Measurements from ENCODE around the gene EXOSC5.

The EXOSC5 gene

DNA sequence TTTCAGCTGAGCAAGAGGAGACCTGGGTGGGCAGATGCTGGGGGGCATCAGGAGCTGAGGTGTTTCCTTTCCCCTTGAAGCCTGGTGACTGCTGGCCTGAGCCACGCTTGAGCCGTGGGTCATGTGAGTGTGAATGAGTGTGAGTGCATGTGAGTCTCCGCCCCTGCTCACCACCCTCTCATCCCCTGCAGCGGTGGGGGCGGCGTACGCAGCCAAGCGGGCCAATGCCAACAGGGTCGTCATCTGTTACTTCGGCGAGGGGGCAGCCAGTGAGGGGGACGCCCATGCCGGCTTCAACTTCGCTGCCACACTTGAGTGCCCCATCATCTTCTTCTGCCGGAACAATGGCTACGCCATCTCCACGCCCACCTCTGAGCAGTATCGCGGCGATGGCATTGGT is 24.8 kb upstream of the EXOSC5 start:
- no peak overlapping the region for H2AFZ ChIP-seq (ENCODE audit: low read depth, low read length, severe bottlenecking)
- H3K27ac ChIP-seq (ENCODE audit: low read depth, low read length): no peak overlapping the region
- H3K9me2 ChIP-seq (replicated peaks; ENCODE audit: insufficient read depth, low read length): no peaks in the 10 kb centered on the region
- H4K20me1 ChIP-seq (ENCODE audit: low read depth, low read length): no peaks in the 10 kb centered on the region
- no peak overlapping the region for H3K9ac ChIP-seq (ENCODE audit: low read length)
- no peaks in the 10 kb centered on the region for H3K27me3 ChIP-seq (ENCODE audit: low read length)
- H3K4me3 ChIP-seq (ENCODE audit: insufficient read depth, low read length, poor library complexity, severe bottlenecking): no peak overlapping the region
- no peaks in the 10 kb centered on the region for H3F3A ChIP-seq (ENCODE audit: insufficient read depth)
- no peaks in the 10 kb centered on the region for H3K79me2 ChIP-seq (ENCODE audit: insufficient read depth, low read length)
- H3K36me3 ChIP-seq (ENCODE audit: low read length): no peaks in the 10 kb centered on the region
- no peaks in the 10 kb centered on the region for H3K9me3 ChIP-seq (ENCODE audit: insufficient read depth, low read length)
- TF ChIP-seq, protein P1, sequence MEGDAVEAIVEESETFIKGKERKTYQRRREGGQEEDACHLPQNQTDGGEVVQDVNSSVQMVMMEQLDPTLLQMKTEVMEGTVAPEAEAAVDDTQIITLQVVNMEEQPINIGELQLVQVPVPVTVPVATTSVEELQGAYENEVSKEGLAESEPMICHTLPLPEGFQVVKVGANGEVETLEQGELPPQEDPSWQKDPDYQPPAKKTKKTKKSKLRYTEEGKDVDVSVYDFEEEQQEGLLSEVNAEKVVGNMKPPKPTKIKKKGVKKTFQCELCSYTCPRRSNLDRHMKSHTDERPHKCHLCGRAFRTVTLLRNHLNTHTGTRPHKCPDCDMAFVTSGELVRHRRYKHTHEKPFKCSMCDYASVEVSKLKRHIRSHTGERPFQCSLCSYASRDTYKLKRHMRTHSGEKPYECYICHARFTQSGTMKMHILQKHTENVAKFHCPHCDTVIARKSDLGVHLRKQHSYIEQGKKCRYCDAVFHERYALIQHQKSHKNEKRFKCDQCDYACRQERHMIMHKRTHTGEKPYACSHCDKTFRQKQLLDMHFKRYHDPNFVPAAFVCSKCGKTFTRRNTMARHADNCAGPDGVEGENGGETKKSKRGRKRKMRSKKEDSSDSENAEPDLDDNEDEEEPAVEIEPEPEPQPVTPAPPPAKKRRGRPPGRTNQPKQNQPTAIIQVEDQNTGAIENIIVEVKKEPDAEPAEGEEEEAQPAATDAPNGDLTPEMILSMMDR (IDR thresholded peaks at IDR 0.05; ENCODE audit: insufficient read depth, low read length, poor library complexity, severe bottlenecking): no peak
- TF ChIP-seq EZH2phosphoT487 (conservative IDR thresholded peaks at IDR 0.05; ENCODE audit: low read length): no peak
- H3K4me2 ChIP-seq (ENCODE audit: low read depth, low read length, poor library complexity, severe bottlenecking): no peak overlapping the region

- Histone ChIP-seq H3K79me2 (ENCODE audit: insufficient read depth, low read length) (no peaks in the 10 kb centered on the region), H3K9me3 (ENCODE audit: insufficient read depth, low read length) (no peaks in the 10 kb centered on the region), H2AFZ (ENCODE audit: low read depth, low read length, severe bottlenecking) (no peak overlapping the region), H3K4me3 (ENCODE audit: insufficient read depth, low read length, poor library complexity, severe bottlenecking) (no peak overlapping the region), H3F3A (ENCODE audit: insufficient read depth) (no peaks in the 10 kb centered on the region), H4K20me1 (ENCODE audit: low read depth, low read length) (no peaks in the 10 kb centered on the region), H3K27ac (ENCODE audit: low read depth, low read length) (no peak overlapping the region), H3K9me2 (replicated peaks; ENCODE audit: insufficient read depth, low read length) (no peaks in the 10 kb centered on the region), H3K27me3 (ENCODE audit: low read length) (no peaks in the 10 kb centered on the region), H3K36me3 (ENCODE audit: low read length) (no peaks in the 10 kb centered on the region), H3K9ac (ENCODE audit: low read length) (no peak overlapping the region), H3K4me2 (ENCODE audit: low read depth, low read length, poor library complexity, severe bottlenecking) (no peak overlapping the region)
- no peak for TF ChIP-seq EZH2phosphoT487 (conservative IDR thresholded peaks at IDR 0.05; ENCODE audit: low read length)
- TF ChIP-seq, protein P1 (IDR thresholded peaks at IDR 0.05; ENCODE audit: insufficient read depth, low read length, poor library complexity, severe bottlenecking): no peak
Observed at GRCh38 chr19:41421314-41421713, 24.2 kb upstream of the EXOSC5 start.

GRCh38 chr19:41420101-41420880 is 23.1 kb upstream of the EXOSC5 start:
- Histone ChIP-seq H3K9me3 (ENCODE audit: insufficient read depth, low read length) (no peaks in the 10 kb centered on the region), H3K9me2 (replicated peaks; ENCODE audit: insufficient read depth, low read length) (no peaks in the 10 kb centered on the region), H3F3A (ENCODE audit: insufficient read depth) (no peaks in the 10 kb centered on the region), H3K4me2 (ENCODE audit: low read depth, low read length, poor library complexity, severe bottlenecking) (no peak overlapping the region), H3K36me3 (ENCODE audit: low read length) (no peaks in the 10 kb centered on the region), H3K9ac (ENCODE audit: low read length) (no peak overlapping the region), H2AFZ (ENCODE audit: low read depth, low read length, severe bottlenecking) (no peak overlapping the region), H3K79me2 (ENCODE audit: insufficient read depth, low read length) (no peaks in the 10 kb centered on the region), H3K27me3 (ENCODE audit: low read length) (no peaks in the 10 kb centered on the region), H3K4me3 (ENCODE audit: insufficient read depth, low read length, poor library complexity, severe bottlenecking) (no peak overlapping the region), H4K20me1 (ENCODE audit: low read depth, low read length) (no peaks in the 10 kb centered on the region), H3K27ac (ENCODE audit: low read depth, low read length) (no peak overlapping the region)
- TF ChIP-seq, protein P1 (IDR thresholded peaks at IDR 0.05; ENCODE audit: insufficient read depth, low read length, poor library complexity, severe bottlenecking): no peak
- TF ChIP-seq EZH2phosphoT487 (conservative IDR thresholded peaks at IDR 0.05; ENCODE audit: low read length): no peak

Measured in SU-DHL-6 (cell line).